H4 (cell line): ENCODE measurements around the gene CACNA2D3. TPM values are rescaled to one million over a fixed set of nuclear protein-coding genes. Genes with fewer than 3 reads are reported as not detected.
"Not testable (repeated sequence)": the region's sequence is repeated elsewhere in the genome, so short reads cannot be mapped to it uniquely, and the experiment has no call there.

ENCODE experiments used
- DNase-seq: peaks from one replicate; pipeline ENCODE4 v3.0.0-alpha.2; 2015; ENCODE audit warnings: low spot score
- total RNA-seq: library from RNA; depleted of rRNA; stranded (reverse); fragments of >200 nt; shearing (Covaris generic); gene quantifications from 2 replicates; pipeline ENCODE4 v1.2.3, GENCODE V29; 2014; rRNA removed

CACNA2D3 gene
- total RNA-seq = 3.8 and 4.3 TPM in 2 replicates

GRCh38 chr3:54122324-54123002 lies at the start of gene CACNA2D3:
Gene CACNA2D3, plus strand, starts transcription at chr3:54122552.
- DNase-seq = peak; percentile 22

- no peak for DNase-seq
Observed at GRCh38 chr3:54073386-54073785, 49.0 kb upstream of the CACNA2D3 start.

GRCh38 chr3:54079314-54079713 lies 43.0 kb upstream of the CACNA2D3 start:
- no peak for DNase-seq

- DNase-seq = no peak
Observed at GRCh38 chr3:54079730-54080325, 42.5 kb upstream of the CACNA2D3 start.

GRCh38 chr3:54083921-54084320 lies 38.4 kb upstream of the CACNA2D3 start:
- no peak for DNase-seq

- no peak for DNase-seq
Observed at GRCh38 chr3:54085936-54086335, 36.4 kb upstream of the CACNA2D3 start.

- DNase-seq = no peak
Observed at GRCh38 chr3:54086652-54087405, 35.5 kb upstream of the CACNA2D3 start.

GRCh38 chr3:54087581-54088410 lies 34.6 kb upstream of the CACNA2D3 start:
- DNase-seq = no peak

- DNase-seq = no peak
Observed at GRCh38 chr3:54093491-54094248, 28.7 kb upstream of the CACNA2D3 start.

- no peak for DNase-seq
Observed at GRCh38 chr3:54094926-54095325, 27.4 kb upstream of the CACNA2D3 start.

- no peak for DNase-seq
Observed at GRCh38 chr3:54099381-54099780, 23.0 kb upstream of the CACNA2D3 start.

GRCh38 chr3:54104084-54104483 lies 18.3 kb upstream of the CACNA2D3 start:
- no peak for DNase-seq

- DNase-seq = not testable (repeated sequence)
Observed at GRCh38 chr3:54116129-54116528, 6.2 kb upstream of the CACNA2D3 start.

- no peak for DNase-seq
Observed at GRCh38 chr3:54120657-54121413, 1.5 kb upstream of the CACNA2D3 start.

- DNase-seq = no peak
Observed at GRCh38 chr3:54121414-54122323, 683 bp upstream of the CACNA2D3 start.

GRCh38 chr3:54123003-54123775 lies 837 bp downstream of the CACNA2D3 start:
- no peak for DNase-seq

GRCh38 chr3:54123776-54124196 lies 1.4 kb downstream of the CACNA2D3 start:
- DNase-seq = no peak

- no peak for DNase-seq
Observed at GRCh38 chr3:54125300-54125699, 2.9 kb downstream of the CACNA2D3 start.

GRCh38 chr3:54126551-54126950 lies 4.2 kb downstream of the CACNA2D3 start:
- no peak for DNase-seq
